Measurements from ENCODE around the gene PDZRN3.

The PDZRN3 gene

DNA sequence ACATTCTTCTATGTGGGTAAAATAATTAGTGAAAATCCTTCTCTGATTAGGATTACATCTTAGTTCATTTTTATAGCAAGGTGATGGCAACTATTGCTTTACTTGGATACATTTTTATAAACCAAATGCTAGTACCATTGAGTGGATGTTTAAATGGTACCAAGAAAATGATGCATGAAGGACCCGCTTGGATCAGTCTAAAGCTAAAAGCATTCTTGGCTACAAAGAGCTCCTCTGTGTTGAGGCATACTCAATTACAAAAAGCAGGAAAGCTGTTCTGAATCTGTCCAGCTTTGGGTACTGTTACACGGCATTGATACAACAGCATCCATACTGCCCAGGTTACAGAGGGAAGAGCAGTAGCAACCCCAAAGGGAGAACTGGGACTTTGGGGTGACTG, 217.2 kb downstream of the PDZRN3 start:
- Histone ChIP-seq H3K36me3 (ENCODE audit: insufficient read depth, low read length) (peaks cover 8% of the 10 kb centered on the region), H3K4me3 (ENCODE audit: low read depth in 1 of 2, low read length in 2 of 2) (no peak overlapping the region), H3K9ac (ENCODE audit: low read length) (no peak overlapping the region), H3K27ac (ENCODE audit: low read depth, low read length) (no peak overlapping the region), H3K27me3 (ENCODE audit: control insufficient read depth in 1 of 2, insufficient read depth in 2 of 2, low read length in 2 of 2) (no peaks in the 10 kb centered on the region), H3K4me1 (ENCODE audit: insufficient read depth, low read length) (peaks cover 84% of the 10 kb centered on the region), H3K9me3 (ENCODE audit: low read length) (no peaks in the 10 kb centered on the region)

DNA sequence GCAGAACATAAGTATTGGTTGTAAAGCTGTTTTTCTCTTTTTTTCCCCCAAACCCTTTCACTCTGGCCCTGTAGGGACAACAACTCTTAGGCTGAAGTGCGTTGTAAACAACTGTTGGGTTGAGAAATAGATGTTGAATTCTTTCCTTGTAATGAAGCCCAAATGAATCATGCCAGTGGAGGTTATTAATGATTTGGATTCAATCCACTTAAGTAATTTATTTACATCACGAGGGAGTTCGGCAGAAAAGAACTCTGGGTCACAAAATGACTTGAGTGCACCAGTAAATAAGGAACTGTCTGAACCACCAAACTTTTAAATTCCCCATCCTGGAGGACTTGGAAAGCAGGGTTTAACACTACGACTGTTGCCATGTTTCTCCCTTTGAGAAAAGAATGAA, 218.9 kb downstream of the PDZRN3 start:
- H3K27me3 ChIP-seq (ENCODE audit: control insufficient read depth in 1 of 2, insufficient read depth in 2 of 2, low read length in 2 of 2) = no peaks in the 10 kb centered on the region
- H3K9ac ChIP-seq (ENCODE audit: low read length) = no peak overlapping the region
- H3K4me3 ChIP-seq (ENCODE audit: low read depth in 1 of 2, low read length in 2 of 2) = no peak overlapping the region
- H3K36me3 ChIP-seq (ENCODE audit: insufficient read depth, low read length) = peaks cover 15% of the 10 kb centered on the region
- H3K9me3 ChIP-seq (ENCODE audit: low read length) = no peaks in the 10 kb centered on the region
- H3K27ac ChIP-seq (ENCODE audit: low read depth, low read length) = no peak overlapping the region
- peaks cover 85% of the 10 kb centered on the region for H3K4me1 ChIP-seq (ENCODE audit: insufficient read depth, low read length)

DNA sequence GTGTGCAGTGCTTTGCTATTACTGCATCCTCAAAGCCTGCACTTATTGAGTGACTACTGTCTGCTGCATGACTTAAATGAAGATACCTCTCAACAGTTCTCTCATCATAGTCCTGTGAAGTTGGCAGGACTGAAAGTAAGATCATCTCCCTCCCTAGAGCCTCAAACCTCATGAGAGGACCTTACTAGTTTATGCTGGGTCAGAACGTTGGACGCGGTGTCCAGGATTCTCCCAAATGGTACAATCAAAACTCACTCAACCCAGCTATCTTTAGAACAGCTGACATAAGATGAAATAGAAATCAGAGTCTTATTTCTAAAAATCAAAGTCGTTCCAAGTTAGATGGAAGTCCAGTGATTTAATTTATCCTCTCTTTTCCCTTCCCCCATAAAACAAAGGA, 219.7 kb downstream of the PDZRN3 start:
- H3K4me1 ChIP-seq (ENCODE audit: insufficient read depth, low read length) = peaks cover 80% of the 10 kb centered on the region

DNA sequence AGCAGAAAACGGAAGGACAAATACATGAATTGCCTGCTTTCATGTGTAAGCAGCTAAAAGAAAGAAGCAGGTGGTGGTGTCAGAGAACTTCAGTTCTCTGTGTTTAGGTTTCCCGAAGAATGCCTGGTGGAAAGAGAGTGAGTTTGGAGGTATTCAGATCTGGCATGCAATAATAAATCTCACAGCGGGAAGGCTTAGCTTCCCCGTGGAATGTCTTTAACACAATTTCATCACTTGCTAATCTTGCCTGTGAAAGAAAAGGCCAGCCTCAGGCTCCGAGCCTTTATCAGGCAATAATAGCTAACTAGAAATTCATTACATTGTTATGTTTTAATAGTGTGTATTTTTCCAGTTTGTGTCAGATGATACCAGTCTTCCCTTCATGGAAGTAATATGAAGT, 220.3 kb downstream of the PDZRN3 start:
- peaks cover 75% of the 10 kb centered on the region for H3K4me1 ChIP-seq (ENCODE audit: insufficient read depth, low read length)
- H3K4me3 ChIP-seq (ENCODE audit: low read depth in 1 of 2, low read length in 2 of 2) = no peak overlapping the region
- H3K27ac ChIP-seq (ENCODE audit: low read depth, low read length) = peak overlapping the region; percentile 1
- no peaks in the 10 kb centered on the region for H3K9me3 ChIP-seq (ENCODE audit: low read length)
- no peak overlapping the region for H3K9ac ChIP-seq (ENCODE audit: low read length)
- H3K27me3 ChIP-seq (ENCODE audit: control insufficient read depth in 1 of 2, insufficient read depth in 2 of 2, low read length in 2 of 2) = no peaks in the 10 kb centered on the region
- H3K36me3 ChIP-seq (ENCODE audit: insufficient read depth, low read length) = peaks cover 15% of the 10 kb centered on the region

More for the DNA sequence above, 219.7 kb downstream of the PDZRN3 start:
- no peak overlapping the region for H3K4me3 ChIP-seq (ENCODE audit: low read depth in 1 of 2, low read length in 2 of 2)
- no peak overlapping the region for H3K9ac ChIP-seq (ENCODE audit: low read length)
- H3K27me3 ChIP-seq (ENCODE audit: control insufficient read depth in 1 of 2, insufficient read depth in 2 of 2, low read length in 2 of 2) = no peaks in the 10 kb centered on the region
- H3K9me3 ChIP-seq (ENCODE audit: low read length) = no peaks in the 10 kb centered on the region
- peaks cover 15% of the 10 kb centered on the region for H3K36me3 ChIP-seq (ENCODE audit: insufficient read depth, low read length)
- peak overlapping the region; percentile 1 for H3K27ac ChIP-seq (ENCODE audit: low read depth, low read length)

DNA sequence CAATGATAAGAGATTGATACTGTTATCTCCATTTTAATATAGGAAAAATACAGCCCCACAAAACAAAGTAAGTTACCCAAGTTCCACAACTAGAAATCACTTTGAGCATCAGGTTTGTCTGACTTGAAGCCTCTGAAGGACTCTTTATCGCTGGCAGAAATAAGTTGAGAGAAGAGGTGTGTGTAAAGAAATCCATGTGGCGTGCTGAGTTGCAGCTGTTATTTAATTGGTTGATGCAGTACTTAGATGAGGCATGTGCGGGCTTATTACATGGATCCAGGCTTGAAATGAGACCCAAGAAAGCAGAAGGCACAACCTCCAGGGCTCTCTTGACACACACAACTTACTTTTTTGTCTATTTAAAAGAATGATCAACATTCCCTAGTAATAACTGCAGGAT, 221.3 kb downstream of the PDZRN3 start:
- H3K9me3 ChIP-seq (ENCODE audit: low read length) = no peaks in the 10 kb centered on the region
- H3K36me3 ChIP-seq (ENCODE audit: insufficient read depth, low read length) = peaks cover 19% of the 10 kb centered on the region
- no peaks in the 10 kb centered on the region for H3K27me3 ChIP-seq (ENCODE audit: control insufficient read depth in 1 of 2, insufficient read depth in 2 of 2, low read length in 2 of 2)
- H3K9ac ChIP-seq (ENCODE audit: low read length) = no peak overlapping the region
- peaks cover 65% of the 10 kb centered on the region for H3K4me1 ChIP-seq (ENCODE audit: insufficient read depth, low read length)
- H3K4me3 ChIP-seq (ENCODE audit: low read depth in 1 of 2, low read length in 2 of 2) = no peak overlapping the region
- no peak overlapping the region for H3K27ac ChIP-seq (ENCODE audit: low read depth, low read length)

DNA sequence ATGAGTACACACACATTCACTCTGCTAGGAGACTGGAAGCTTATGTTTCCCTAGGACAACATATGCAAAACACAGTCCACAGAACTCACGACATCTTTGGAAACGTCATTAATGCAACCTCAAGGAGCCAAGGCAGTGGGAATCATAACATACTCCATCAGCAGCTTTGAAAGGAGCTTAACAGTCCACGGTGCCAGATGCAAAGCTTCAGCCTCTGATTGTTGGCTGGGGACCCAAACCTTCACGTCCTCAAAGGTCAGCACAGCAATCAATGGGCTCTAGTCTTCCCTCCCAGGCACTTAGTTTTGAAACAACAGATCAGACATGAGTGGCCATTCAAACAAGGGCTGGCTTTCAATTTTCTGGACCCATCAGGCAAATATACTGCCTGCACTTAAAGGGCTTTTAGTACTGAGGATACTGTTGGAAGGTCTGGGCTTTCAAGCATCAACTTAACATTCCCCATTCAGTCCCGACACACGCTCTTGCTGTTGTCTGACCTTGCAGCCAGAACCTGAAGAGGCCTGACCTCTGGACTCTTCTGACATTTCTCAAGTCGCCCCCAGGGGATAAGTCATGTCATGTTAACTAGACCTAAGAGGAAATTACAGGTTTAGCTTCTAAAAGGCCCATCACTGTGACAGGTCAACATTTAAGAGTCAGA, 223.0 kb downstream of the PDZRN3 start:
- H3K9ac ChIP-seq (ENCODE audit: low read length) = no peak overlapping the region
- peaks cover 35% of the 10 kb centered on the region for H3K36me3 ChIP-seq (ENCODE audit: insufficient read depth, low read length)
- H3K9me3 ChIP-seq (ENCODE audit: low read length) = no peaks in the 10 kb centered on the region
- no peaks in the 10 kb centered on the region for H3K27me3 ChIP-seq (ENCODE audit: control insufficient read depth in 1 of 2, insufficient read depth in 2 of 2, low read length in 2 of 2)
- no peak overlapping the region for H3K27ac ChIP-seq (ENCODE audit: low read depth, low read length)
- no peak overlapping the region for H3K4me3 ChIP-seq (ENCODE audit: low read depth in 1 of 2, low read length in 2 of 2)
- peaks cover 48% of the 10 kb centered on the region for H3K4me1 ChIP-seq (ENCODE audit: insufficient read depth, low read length)

DNA sequence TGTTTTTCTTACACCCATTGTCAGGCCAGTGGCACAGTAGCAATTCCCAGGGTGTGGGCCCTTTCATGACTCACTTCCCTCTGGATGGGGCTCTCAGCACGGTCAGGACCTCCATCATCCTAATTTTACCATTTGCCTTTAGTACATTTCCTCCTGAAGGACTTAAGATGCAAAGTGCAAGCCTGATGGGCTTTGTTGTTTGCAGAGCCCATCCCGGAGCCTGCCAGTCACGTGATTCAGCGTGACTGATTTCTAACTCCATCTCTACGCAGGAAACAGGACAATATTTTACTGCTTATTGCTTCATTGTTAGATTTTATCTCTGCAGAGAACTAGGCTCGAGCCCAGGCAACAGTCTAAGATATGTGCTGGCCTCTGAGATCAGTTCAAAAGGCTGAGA, 223.7 kb downstream of the PDZRN3 start:
- Histone ChIP-seq H3K4me3 (ENCODE audit: low read depth in 1 of 2, low read length in 2 of 2) (no peak overlapping the region), H3K27me3 (ENCODE audit: control insufficient read depth in 1 of 2, insufficient read depth in 2 of 2, low read length in 2 of 2) (no peaks in the 10 kb centered on the region), H3K36me3 (ENCODE audit: insufficient read depth, low read length) (peaks cover 35% of the 10 kb centered on the region), H3K27ac (ENCODE audit: low read depth, low read length) (peak overlapping the region; percentile 30), H3K4me1 (ENCODE audit: insufficient read depth, low read length) (peaks cover 41% of the 10 kb centered on the region), H3K9ac (ENCODE audit: low read length) (no peak overlapping the region), H3K9me3 (ENCODE audit: low read length) (no peaks in the 10 kb centered on the region)

DNA sequence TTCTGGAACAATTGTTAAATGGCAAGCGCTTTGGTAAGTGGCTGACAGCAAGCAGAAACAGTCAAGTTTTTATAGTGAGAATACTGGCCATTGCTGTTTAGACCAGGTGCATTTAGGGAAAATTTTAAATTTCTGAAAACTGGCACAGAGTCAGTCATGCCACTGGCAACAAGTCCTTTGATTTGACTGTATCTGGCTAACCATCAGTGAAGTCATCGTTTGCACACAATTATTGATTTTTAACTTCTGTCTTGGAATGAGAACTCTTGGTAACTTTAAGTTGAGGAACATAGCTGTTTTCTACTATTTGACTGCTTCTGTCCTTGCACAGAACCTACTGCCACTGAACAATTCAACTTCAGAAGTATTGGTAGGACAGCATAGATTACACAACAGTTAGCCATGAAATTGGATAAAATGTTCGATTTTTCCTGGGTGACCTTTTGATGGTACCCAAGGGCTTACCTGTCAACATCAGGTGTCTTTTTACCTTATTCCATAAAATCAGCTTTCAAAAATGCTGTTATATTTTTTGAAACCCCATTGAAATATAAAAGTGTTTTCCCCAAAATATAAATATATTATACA, 225.0 kb downstream of the PDZRN3 start:
- Histone ChIP-seq H3K9ac (ENCODE audit: low read length) (no peak overlapping the region), H3K36me3 (ENCODE audit: insufficient read depth, low read length) (peaks cover 39% of the 10 kb centered on the region)

DNA sequence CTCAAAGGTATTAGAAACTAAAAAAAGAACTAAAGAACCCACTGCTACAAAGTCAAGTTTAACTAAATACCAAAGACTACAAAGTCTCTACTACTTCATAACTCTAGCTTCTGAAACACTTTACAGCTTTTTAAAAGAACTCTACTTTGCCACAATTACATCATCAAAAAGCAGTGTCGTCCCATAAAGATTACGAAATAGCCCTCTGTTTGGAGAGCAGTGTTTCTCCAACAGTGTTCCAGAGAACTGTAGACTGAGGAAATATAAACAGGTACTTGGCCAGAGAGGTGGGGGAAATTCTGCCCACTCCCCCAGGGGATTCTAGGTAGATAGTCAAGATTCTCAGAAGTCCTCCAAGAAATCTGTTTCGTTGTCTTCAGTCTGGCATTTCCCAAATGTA, 225.6 kb downstream of the PDZRN3 start:
- Histone ChIP-seq H3K9me3 (ENCODE audit: low read length) (no peaks in the 10 kb centered on the region), H3K36me3 (ENCODE audit: insufficient read depth, low read length) (peaks cover 40% of the 10 kb centered on the region), H3K27me3 (ENCODE audit: control insufficient read depth in 1 of 2, insufficient read depth in 2 of 2, low read length in 2 of 2) (no peaks in the 10 kb centered on the region), H3K27ac (ENCODE audit: low read depth, low read length) (peak overlapping the region; percentile 38), H3K9ac (ENCODE audit: low read length) (no peak overlapping the region), H3K4me1 (ENCODE audit: insufficient read depth, low read length) (peaks cover 22% of the 10 kb centered on the region), H3K4me3 (ENCODE audit: low read depth in 1 of 2, low read length in 2 of 2) (no peak overlapping the region)

More for the DNA sequence above, 225.0 kb downstream of the PDZRN3 start:
- H3K27me3 ChIP-seq (ENCODE audit: control insufficient read depth in 1 of 2, insufficient read depth in 2 of 2, low read length in 2 of 2) = no peaks in the 10 kb centered on the region
- no peak overlapping the region for H3K4me3 ChIP-seq (ENCODE audit: low read depth in 1 of 2, low read length in 2 of 2)
- H3K27ac ChIP-seq (ENCODE audit: low read depth, low read length) = no peak overlapping the region
- no peaks in the 10 kb centered on the region for H3K9me3 ChIP-seq (ENCODE audit: low read length)
- H3K4me1 ChIP-seq (ENCODE audit: insufficient read depth, low read length) = peaks cover 28% of the 10 kb centered on the region

DNA sequence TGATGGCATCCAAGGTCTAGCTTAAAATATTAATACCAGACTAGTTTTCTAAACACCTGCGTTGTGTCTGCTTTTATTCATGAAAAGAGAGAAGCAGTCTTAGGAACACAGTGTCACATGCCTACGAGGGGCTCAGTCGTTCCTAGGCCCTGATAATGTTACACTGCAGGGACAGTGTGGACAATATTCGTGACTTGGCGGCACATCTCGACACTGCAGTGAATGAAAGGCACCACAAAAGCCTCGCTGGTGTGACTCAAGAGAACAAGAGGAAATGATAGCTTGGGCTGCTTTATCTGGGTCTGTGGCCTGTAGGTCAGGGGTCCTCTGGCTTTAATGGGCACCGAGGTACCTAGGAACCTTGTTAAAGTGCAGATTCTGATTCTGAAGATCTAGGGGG, 226.7 kb downstream of the PDZRN3 start:
- Histone ChIP-seq H3K9me3 (ENCODE audit: low read length) (no peaks in the 10 kb centered on the region), H3K27ac (ENCODE audit: low read depth, low read length) (no peak overlapping the region), H3K27me3 (ENCODE audit: control insufficient read depth in 1 of 2, insufficient read depth in 2 of 2, low read length in 2 of 2) (no peaks in the 10 kb centered on the region), H3K9ac (ENCODE audit: low read length) (no peak overlapping the region), H3K4me1 (ENCODE audit: insufficient read depth, low read length) (peaks cover 22% of the 10 kb centered on the region), H3K4me3 (ENCODE audit: low read depth in 1 of 2, low read length in 2 of 2) (no peak overlapping the region), H3K36me3 (ENCODE audit: insufficient read depth, low read length) (peaks cover 32% of the 10 kb centered on the region)

DNA sequence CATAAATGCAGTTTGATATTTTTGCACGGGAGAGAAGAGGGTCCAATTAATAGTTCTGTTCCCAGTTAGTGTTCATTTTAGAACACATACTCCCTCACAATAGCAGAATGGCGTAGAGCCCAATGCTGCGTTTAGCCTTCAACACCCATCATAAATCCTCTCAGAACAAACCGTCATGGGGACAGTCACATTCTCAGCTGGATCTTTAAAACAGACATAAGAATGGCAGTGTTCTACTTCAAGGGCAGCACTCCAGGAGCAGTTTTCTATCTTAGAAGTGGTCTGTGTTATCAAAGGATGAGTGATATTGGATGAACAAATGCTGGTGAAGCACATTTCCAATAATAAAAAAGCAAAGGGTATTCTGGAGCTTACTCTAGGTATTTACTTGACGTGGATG, 230.5 kb downstream of the PDZRN3 start:
- no peaks in the 10 kb centered on the region for H3K9me3 ChIP-seq (ENCODE audit: low read length)
- peaks cover 61% of the 10 kb centered on the region for H3K36me3 ChIP-seq (ENCODE audit: insufficient read depth, low read length)
- no peak overlapping the region for H3K4me3 ChIP-seq (ENCODE audit: low read depth in 1 of 2, low read length in 2 of 2)
- no peak overlapping the region for H3K27ac ChIP-seq (ENCODE audit: low read depth, low read length)
- H3K9ac ChIP-seq (ENCODE audit: low read length) = no peak overlapping the region
- H3K4me1 ChIP-seq (ENCODE audit: insufficient read depth, low read length) = no peaks in the 10 kb centered on the region
- no peaks in the 10 kb centered on the region for H3K27me3 ChIP-seq (ENCODE audit: control insufficient read depth in 1 of 2, insufficient read depth in 2 of 2, low read length in 2 of 2)

DNA sequence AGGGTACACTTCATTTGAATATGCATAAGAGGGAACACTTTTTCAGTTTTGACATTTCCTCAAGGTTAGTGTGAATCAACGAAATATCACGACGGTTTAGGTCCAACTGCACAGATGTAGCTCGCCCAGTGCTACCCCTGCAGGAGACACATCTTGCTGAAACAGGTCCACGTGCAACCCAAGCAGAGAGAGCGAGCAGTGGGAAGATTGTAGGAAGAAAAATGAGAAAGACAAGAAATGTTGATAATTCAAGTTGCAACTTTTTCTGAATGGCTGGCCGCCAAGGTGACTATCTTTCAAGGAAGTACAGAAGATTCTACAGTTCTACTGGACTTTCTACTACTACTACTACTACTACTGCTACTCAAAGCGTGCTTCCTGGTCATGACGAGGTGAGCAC, 231.7 kb downstream of the PDZRN3 start:
- peaks cover 65% of the 10 kb centered on the region for H3K36me3 ChIP-seq (ENCODE audit: insufficient read depth, low read length)
- no peak overlapping the region for H3K9ac ChIP-seq (ENCODE audit: low read length)
- no peak overlapping the region for H3K4me3 ChIP-seq (ENCODE audit: low read depth in 1 of 2, low read length in 2 of 2)
- H3K27me3 ChIP-seq (ENCODE audit: control insufficient read depth in 1 of 2, insufficient read depth in 2 of 2, low read length in 2 of 2) = no peaks in the 10 kb centered on the region
- no peaks in the 10 kb centered on the region for H3K4me1 ChIP-seq (ENCODE audit: insufficient read depth, low read length)
- H3K9me3 ChIP-seq (ENCODE audit: low read length) = no peaks in the 10 kb centered on the region
- H3K27ac ChIP-seq (ENCODE audit: low read depth, low read length) = no peak overlapping the region
